ENCODE data around the gene SHISA5.

SHISA5 gene

DNA sequence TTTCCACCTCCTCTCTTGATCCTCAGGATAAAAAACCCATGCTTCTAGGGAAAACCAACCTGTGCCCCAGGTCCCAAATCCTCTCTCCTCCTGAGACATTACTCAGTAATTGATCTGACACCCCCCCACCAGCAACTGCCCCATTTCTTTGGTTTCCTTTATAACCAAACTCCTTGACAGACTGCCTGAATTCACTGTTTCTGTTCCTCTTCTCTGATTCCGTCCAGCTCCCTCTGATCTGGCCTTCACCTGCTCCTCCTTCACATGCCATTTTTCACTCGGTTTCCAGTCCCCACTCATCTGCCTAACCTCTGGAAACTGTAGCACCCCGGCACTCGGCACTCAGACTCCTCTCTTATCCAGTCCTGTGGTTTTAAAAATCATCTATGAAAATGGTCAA, 66.2 kb downstream of the SHISA5 start:
- DNase-seq (ENCODE audit: extremely low read depth, low read depth): no peak
- TF ChIP-seq, protein P1, sequence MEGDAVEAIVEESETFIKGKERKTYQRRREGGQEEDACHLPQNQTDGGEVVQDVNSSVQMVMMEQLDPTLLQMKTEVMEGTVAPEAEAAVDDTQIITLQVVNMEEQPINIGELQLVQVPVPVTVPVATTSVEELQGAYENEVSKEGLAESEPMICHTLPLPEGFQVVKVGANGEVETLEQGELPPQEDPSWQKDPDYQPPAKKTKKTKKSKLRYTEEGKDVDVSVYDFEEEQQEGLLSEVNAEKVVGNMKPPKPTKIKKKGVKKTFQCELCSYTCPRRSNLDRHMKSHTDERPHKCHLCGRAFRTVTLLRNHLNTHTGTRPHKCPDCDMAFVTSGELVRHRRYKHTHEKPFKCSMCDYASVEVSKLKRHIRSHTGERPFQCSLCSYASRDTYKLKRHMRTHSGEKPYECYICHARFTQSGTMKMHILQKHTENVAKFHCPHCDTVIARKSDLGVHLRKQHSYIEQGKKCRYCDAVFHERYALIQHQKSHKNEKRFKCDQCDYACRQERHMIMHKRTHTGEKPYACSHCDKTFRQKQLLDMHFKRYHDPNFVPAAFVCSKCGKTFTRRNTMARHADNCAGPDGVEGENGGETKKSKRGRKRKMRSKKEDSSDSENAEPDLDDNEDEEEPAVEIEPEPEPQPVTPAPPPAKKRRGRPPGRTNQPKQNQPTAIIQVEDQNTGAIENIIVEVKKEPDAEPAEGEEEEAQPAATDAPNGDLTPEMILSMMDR (IDR thresholded peaks at IDR 0.05; ENCODE audit: low read depth, low read length): no peak

DNA sequence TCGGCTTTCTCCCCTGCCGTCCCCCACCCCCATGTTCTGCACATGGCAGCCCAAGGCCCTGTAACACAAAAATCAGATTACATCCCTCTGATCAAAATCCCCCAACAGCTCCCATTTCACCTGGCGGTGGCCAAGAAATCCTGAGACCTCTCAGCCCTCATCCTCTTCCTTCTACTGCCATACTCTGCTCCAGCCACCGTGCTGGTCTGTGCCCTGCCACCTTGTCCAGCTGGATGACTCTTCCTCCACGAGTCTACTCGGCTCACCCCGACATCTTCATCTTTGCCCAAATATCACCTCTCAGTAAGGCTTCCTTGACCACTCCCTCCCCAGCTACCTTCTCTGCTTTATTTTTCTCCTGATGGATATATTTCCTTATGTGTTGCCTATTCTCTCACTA, 67.1 kb downstream of the SHISA5 start:
- no peak for DNase-seq (ENCODE audit: extremely low read depth, low read depth)
- TF ChIP-seq, protein P1 (IDR thresholded peaks at IDR 0.05; ENCODE audit: low read depth, low read length): no peak

DNA sequence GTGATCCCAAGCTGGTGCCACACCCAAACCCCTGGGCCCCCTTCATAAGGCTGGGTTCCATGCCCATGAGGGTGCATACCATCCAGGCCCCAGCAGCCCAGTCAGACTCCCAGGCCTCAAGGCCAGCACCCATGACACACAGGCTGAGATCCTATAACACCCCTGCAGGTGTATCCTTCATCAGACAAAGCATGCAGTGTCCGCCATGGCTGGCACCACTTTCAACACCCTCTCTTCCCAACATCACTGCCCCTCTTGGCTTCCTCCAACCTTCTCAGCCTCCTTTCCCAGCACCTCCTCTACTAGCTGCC, 67.5 kb downstream of the SHISA5 start:
- no peak for DNase-seq (ENCODE audit: extremely low read depth, low read depth)

DNA sequence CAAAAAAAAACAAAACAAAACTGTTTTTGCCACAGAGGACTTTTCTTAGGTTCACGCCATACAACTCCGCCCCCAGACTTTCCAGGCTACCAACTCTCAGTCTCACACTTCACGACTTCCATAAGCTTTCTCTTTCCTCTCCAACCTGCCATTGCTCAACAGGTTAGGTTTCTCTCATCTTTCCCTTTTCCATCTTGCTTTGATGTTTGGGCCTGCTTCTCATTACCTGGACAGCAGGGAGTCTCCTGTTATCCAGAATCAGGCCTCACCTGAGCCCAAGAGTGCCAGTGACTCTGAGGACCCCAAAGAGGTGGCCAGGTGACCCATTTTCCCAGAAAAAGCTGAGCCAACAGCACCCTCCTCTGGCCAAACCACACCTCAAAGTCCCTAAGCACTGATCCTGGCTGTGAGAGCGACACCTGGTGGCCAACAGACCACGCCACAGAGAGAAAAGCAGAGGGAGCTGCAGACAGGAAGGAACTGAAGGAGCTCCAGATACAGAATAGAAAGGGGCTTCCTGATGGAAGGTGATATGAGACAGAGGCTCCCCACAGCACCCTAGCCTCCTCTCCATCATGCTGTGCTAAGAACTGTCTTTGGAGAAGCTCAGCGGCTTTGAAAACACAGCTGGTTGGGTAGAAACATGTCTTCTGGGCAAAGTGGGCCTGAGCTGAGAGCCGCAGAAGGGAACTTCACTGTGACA, 68.0 kb downstream of the SHISA5 start:
- TF ChIP-seq, protein P1 (IDR thresholded peaks at IDR 0.05; ENCODE audit: low read depth, low read length): no peak; the same call in none of the 2 replicates
- peak; percentile 59 for DNase-seq (ENCODE audit: extremely low read depth, low read depth)

More for the DNA sequence above, 67.5 kb downstream of the SHISA5 start:
- TF ChIP-seq, protein P1 (IDR thresholded peaks at IDR 0.05; ENCODE audit: low read depth, low read length): no peak

DNA sequence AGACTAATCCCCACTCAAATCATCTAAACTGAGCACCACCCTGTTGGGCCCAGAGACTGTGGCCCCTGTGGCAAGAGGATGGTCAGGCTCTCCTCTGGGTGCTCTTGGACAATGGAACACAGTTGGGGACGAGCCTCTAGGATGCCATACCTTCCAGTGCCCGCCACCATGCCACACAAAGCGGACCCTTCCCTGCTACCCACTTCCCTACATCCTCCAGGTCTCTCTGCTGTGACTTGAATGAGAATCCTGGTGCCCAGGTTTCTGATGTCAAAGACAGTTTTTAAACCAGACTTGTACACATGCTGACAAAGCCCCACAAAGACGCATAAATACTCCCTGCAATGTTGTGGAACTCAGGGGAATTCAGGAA, 68.8 kb downstream of the SHISA5 start:
- TF ChIP-seq, protein P1 (IDR thresholded peaks at IDR 0.05; ENCODE audit: low read depth, low read length): no peak
- no peak for DNase-seq (ENCODE audit: extremely low read depth, low read depth)

DNA sequence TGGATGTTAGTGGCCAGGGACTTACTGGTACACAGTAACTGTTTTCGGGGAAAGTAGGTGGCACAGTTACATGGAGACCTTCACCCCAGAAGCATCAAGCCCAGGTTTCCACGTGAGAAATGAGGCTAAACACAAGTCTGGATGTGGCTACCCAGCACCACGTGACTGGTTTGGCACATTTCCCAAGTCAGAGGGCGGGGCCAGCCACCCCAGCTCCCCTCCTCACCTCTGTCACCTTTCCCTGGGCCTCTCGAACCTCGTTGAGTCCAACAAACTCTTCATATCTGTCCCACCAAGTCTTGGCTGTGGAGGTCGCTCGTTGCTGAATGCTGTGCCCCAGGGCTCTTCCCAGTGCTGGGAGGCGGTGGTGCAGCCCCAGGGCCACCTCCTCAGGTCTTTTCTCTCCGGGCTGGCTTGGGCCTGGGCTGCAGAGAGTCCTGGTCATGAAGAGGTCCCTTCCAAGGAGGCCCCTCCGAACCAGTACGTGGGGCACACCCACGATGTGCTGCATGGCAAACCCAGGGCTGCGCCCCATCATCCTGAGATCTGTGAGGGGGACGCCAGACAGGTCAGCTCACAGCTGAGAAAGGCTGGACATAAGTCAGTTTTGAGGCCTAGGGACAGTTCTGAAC, 69.3 kb downstream of the SHISA5 start:
- TF ChIP-seq, protein P1 (IDR thresholded peaks at IDR 0.05; ENCODE audit: low read depth, low read length): no peak
- DNase-seq (ENCODE audit: extremely low read depth, low read depth): no peak

DNA sequence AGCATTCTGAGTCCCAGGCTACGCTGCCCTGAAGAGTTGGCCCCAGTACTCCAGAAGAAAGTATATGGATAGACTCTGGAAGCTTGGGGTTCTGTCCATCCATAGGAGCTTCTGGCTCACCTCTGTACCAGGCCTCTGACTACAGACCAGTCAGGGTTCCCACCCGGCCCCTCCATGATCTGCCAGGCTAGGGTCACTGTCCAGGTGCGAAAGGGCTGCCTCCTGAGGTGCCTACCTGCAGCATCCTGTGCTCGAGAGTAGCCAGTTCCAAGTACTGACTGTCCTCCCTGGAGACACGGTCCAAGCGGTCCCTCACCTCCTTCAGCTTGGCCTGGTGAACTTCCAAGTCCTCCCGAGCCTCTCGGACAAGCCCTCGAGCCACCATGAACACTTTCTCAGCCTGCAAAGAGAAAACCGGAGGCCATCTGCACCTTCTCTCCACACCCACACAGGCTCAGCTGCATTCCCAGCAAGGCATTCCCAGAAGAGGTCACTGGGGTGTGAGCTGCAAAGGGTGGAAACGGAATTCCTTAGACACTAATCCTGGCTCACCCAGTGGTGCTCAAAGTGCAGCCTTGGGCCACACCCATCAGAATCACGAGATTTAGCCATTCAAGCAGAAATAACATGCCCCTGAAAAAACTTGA, 70.4 kb downstream of the SHISA5 start:
- TF ChIP-seq, protein P1 (IDR thresholded peaks at IDR 0.05; ENCODE audit: low read depth, low read length): no peak
- no peak for DNase-seq (ENCODE audit: extremely low read depth, low read depth)

Data from AG09319 (cell line).